SK-N-MC (cell line): ENCODE data around the gene SCAF1.

Experiments
- EZH2 ChIP-seq: fragments of 200-600 bp; sonication (generic); IDR thresholded peaks from one replicate; pipeline ENCODE4 v1.6.1; 2017; ENCODE audit warnings: antibody characterized with exemption
- POLR2AphosphoS5 ChIP-seq: IDR thresholded peaks from 2 replicates; pipeline ENCODE4 v1.6.1; 2012; ENCODE audit warnings: mild to moderate bottlenecking, low read depth, low read length, borderline replicate concordance

DNA sequence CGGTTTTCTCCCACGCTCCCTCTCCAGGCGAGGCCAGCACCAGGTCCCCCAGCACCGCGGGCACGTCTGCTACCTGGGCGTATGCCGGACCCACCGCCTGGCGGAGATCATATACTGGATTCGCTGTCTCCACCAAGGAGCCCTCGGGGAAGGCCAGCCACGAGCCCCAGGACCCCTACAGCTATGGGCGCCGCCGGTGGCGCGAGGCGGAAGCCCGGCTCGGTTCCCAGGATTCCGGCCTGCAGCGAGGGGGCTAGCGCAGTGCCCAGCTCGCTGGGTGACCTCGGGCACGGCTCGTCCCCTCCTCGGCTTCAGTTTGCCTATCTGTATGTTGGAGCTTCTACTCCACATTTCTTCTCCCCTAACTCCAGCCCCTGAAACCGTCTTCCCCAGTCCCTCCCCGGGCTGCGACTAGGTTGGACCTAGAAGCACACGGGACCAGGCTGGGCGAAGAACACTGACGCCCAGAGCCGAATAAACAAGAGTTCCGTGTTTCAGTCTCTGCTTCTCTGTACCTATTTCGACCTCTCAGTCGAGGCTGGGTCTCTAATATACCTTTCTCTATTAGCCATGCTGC, 48.2 kb downstream of the SCAF1 start:
- TF ChIP-seq EZH2 (no peak), POLR2AphosphoS5 (no peak)
